Umbilical cord (tissue), 2 donors: Measurements from ENCODE around the gene PLBD1. TPM values are rescaled to one million over a fixed set of nuclear protein-coding genes. Genes with fewer than 3 reads are reported as not detected.

Experiments
- DNase-seq: peaks from one replicate; pipeline ENCODE4 v3.0.0-alpha.2; 2015; ENCODE audit warnings: low spot score
- total RNA-seq: library from RNA; depleted of rRNA; stranded (reverse); fragments of >200 nt; gene quantifications from one replicate; pipeline ENCODE4 v1.2.3, GENCODE V29; 2014; ENCODE audit warnings: low replicate concordance; ENCODE audit not compliant: insufficient read depth

The PLBD1 gene
- total RNA-seq, 1 donor from 2014 or later = 10.1 TPM

GRCh38 chr12:14505626-14506596 is 61.8 kb downstream of the PLBD1 start:
- DNase-seq = no peak

- no peak for DNase-seq
These were observed 72.4 kb downstream of the PLBD1 start for GRCh38 chr12:14495326-14495725.

GRCh38 chr12:14482886-14483285 is 84.8 kb downstream of the PLBD1 start:
- no peak for DNase-seq

GRCh38 chr12:14482361-14482760 is 85.3 kb downstream of the PLBD1 start:
- DNase-seq = no peak

- no peak for DNase-seq
These were observed 86.5 kb downstream of the PLBD1 start for GRCh38 chr12:14481201-14481600.

GRCh38 chr12:14479004-14479403 is 88.7 kb downstream of the PLBD1 start:
- no peak for DNase-seq

- peak; percentile 8 for DNase-seq
These were observed 93.9 kb downstream of the PLBD1 start for GRCh38 chr12:14473707-14474287.

- no peak for DNase-seq
These were observed 96.2 kb downstream of the PLBD1 start for GRCh38 chr12:14471497-14471896.

GRCh38 chr12:14460212-14460841 is 107.4 kb downstream of the PLBD1 start:
- no peak for DNase-seq

GRCh38 chr12:14454098-14454907 is 113.4 kb downstream of the PLBD1 start:
- no peak for DNase-seq

Other genes with a start within 250 kb of the PLBD1 start
- 49.6 TPM for gene ATF7IP, start 202.2 kb downstream of the PLBD1 start, total RNA-seq
- gene GUCY2C, start 128.7 kb upstream of the PLBD1 start, total RNA-seq = 0.72 TPM
- 18.5 TPM for gene WBP11, start 235.6 kb upstream of the PLBD1 start, total RNA-seq
- 3.6 TPM for gene C12orf60, start 235.8 kb upstream of the PLBD1 start, total RNA-seq
- gene SMCO3, start 246.3 kb upstream of the PLBD1 start, total RNA-seq = 18.5 TPM